ENCODE data around the gene PXT1. TPM values are rescaled to one million over a fixed set of nuclear protein-coding genes. Genes with fewer than 3 reads are reported as not detected.

Gene PXT1
- total and polyA plus RNA-seq, 2 donors (not counting 1 experiment from before 2014, with no cell fraction given), result 0.52 TPM; not detected in 1

GRCh38 chr6:36350681-36351571, 91.7 kb downstream of the PXT1 start:
- Mint-ChIP-seq H3K27me3 (no peaks in the 10 kb centered on the region), H3K4me1 (no peaks in the 10 kb centered on the region), H3K4me3 (no peak overlapping the region), H3K9me3 (ENCODE audit: insufficient read depth) (peaks cover 2% of the 10 kb centered on the region), H3K27ac (no peak overlapping the region)
- TF ChIP-seq CTCF (IDR thresholded peaks at IDR 0.05), result no peak
- TF ChIP-seq EZH2 (IDR thresholded peaks at IDR 0.05; ENCODE audit: borderline replicate concordance, insufficient read depth, low read depth, low read length, poor library complexity, severe bottlenecking), result no peak
- Histone ChIP-seq H3K4me2 (replicated peaks; ENCODE audit: low read depth, low read length, poor library complexity, severe bottlenecking) (no peak overlapping the region), H3K27me3 (replicated peaks in 1 of 4; ENCODE audit: control extremely low read depth in 1 of 4, control insufficient read depth in 3 of 4, insufficient read depth in 4 of 4, low read length in 3 of 4) (no peaks in the 10 kb centered on the region), H3K4me1 (ENCODE audit: control insufficient read depth in 2 of 2, insufficient read depth in 2 of 2, low read length in 2 of 2) (no peaks in the 10 kb centered on the region), H2AFZ (ENCODE audit: insufficient read depth, low read depth, low read length, poor library complexity, severe bottlenecking) (no peak overlapping the region), H3K9me3 (ENCODE audit: control extremely low read depth in 1 of 3, control insufficient read depth in 2 of 3, insufficient read depth in 1 of 3, low read length in 2 of 3) (peaks cover 0 to 3% (median under 1%) of the 10 kb centered on the region in 3 donors), H3K79me2 (ENCODE audit: control insufficient read depth, insufficient read depth, low read length) (no peaks in the 10 kb centered on the region), H3K27ac (ENCODE audit: low read length in 2 of 2) (no peak overlapping the region), H3K9ac (ENCODE audit: low read length) (no peak overlapping the region), H3K36me3 (replicated peaks in 1 of 2; ENCODE audit: control extremely low read depth in 1 of 2, control insufficient read depth in 1 of 2, extremely low read depth in 1 of 2, insufficient read depth in 2 of 2, low read length in 1 of 2) (no peaks in the 10 kb centered on the region), H3K4me3 (ENCODE audit: control extremely low read depth in 1 of 5, extremely low read depth in 1 of 5, insufficient read depth in 1 of 5, low read depth in 2 of 5, low read length in 4 of 5) (no peak overlapping the region), H4K20me1 (ENCODE audit: control insufficient read depth, insufficient read depth, low read length, poor library complexity, severe bottlenecking) (no peaks in the 10 kb centered on the region)
- ChIA-PET POLR2A (no interaction called here), CTCF (interaction anchor here (2.6 to 15.7 kb wide), 2 partner anchors 10 to 46 kb away, joined by 11 to 149 read pairs; no protein-coding TSS in a partner anchor)
- intact Hi-C loops (cut with micrococcal nuclease), result no loop called here
- DNase-seq, result no peak
- 75% methylated on average over 11 of the region's 15 CpGs for WGBS (ENCODE audit: insufficient coverage)
- ATAC-seq (ENCODE audit: low read depth), result no peak

GRCh38 chr6:36350082-36350481, 92.6 kb downstream of the PXT1 start:
- intact Hi-C loops (cut with micrococcal nuclease), result no loop called here
- Histone ChIP-seq H3K9me3 (ENCODE audit: control extremely low read depth in 1 of 3, control insufficient read depth in 2 of 3, insufficient read depth in 1 of 3, low read length in 2 of 3) (peaks cover 0 to 3% (median 2%) of the 10 kb centered on the region in 3 donors), H3K4me1 (ENCODE audit: control insufficient read depth in 2 of 2, insufficient read depth in 2 of 2, low read length in 2 of 2) (no peaks in the 10 kb centered on the region), H3K27me3 (replicated peaks in 1 of 4; ENCODE audit: control extremely low read depth in 1 of 4, control insufficient read depth in 3 of 4, insufficient read depth in 4 of 4, low read length in 3 of 4) (no peaks in the 10 kb centered on the region), H3K9ac (ENCODE audit: low read length) (no peak overlapping the region), H3K4me3 (ENCODE audit: control extremely low read depth in 1 of 5, extremely low read depth in 1 of 5, insufficient read depth in 1 of 5, low read depth in 2 of 5, low read length in 4 of 5) (no peak overlapping the region), H3K36me3 (replicated peaks in 1 of 2; ENCODE audit: control extremely low read depth in 1 of 2, control insufficient read depth in 1 of 2, extremely low read depth in 1 of 2, insufficient read depth in 2 of 2, low read length in 1 of 2) (no peaks in the 10 kb centered on the region), H3K4me2 (replicated peaks; ENCODE audit: low read depth, low read length, poor library complexity, severe bottlenecking) (no peak overlapping the region), H3K79me2 (ENCODE audit: control insufficient read depth, insufficient read depth, low read length) (no peaks in the 10 kb centered on the region), H4K20me1 (ENCODE audit: control insufficient read depth, insufficient read depth, low read length, poor library complexity, severe bottlenecking) (no peaks in the 10 kb centered on the region), H3K27ac (ENCODE audit: low read length in 2 of 2) (no peak overlapping the region), H2AFZ (ENCODE audit: insufficient read depth, low read depth, low read length, poor library complexity, severe bottlenecking) (no peak overlapping the region)
- DNase-seq (no peak), ATAC-seq (ENCODE audit: low read depth) (no peak)
- H3K27ac Mint-ChIP-seq, result no peak overlapping the region
- ChIA-PET CTCF (interaction anchor here (2.6 to 15.7 kb wide), 2 partner anchors 9 to 45 kb away, joined by 11 to 149 read pairs; no protein-coding TSS in a partner anchor), POLR2A (interaction anchor here (0.6 kb wide), 1 partner anchor 896 kb away, joined by 3 read pairs; no protein-coding TSS in a partner anchor)
- no peak overlapping the region for H3K4me3 Mint-ChIP-seq
- TF ChIP-seq EZH2 (IDR thresholded peaks at IDR 0.05; ENCODE audit: borderline replicate concordance, insufficient read depth, low read depth, low read length, poor library complexity, severe bottlenecking) (no peak), CTCF (IDR thresholded peaks at IDR 0.05) (no peak)
- H3K4me1 Mint-ChIP-seq, result no peaks in the 10 kb centered on the region
- H3K9me3 Mint-ChIP-seq (ENCODE audit: insufficient read depth), result peaks cover 2% of the 10 kb centered on the region
- 30% methylated on average over 3 of the region's 4 CpGs for WGBS (ENCODE audit: insufficient coverage)
- no peaks in the 10 kb centered on the region for H3K27me3 Mint-ChIP-seq
